Measurements from ENCODE around the gene TRPC4AP. TPM values are rescaled to one million over a fixed set of nuclear protein-coding genes. Genes with fewer than 3 reads are reported as not detected.

Gene TRPC4AP
- total RNA-seq, 2 experiments from 2014 or later = 31.9 to 38.8 TPM

DNA sequence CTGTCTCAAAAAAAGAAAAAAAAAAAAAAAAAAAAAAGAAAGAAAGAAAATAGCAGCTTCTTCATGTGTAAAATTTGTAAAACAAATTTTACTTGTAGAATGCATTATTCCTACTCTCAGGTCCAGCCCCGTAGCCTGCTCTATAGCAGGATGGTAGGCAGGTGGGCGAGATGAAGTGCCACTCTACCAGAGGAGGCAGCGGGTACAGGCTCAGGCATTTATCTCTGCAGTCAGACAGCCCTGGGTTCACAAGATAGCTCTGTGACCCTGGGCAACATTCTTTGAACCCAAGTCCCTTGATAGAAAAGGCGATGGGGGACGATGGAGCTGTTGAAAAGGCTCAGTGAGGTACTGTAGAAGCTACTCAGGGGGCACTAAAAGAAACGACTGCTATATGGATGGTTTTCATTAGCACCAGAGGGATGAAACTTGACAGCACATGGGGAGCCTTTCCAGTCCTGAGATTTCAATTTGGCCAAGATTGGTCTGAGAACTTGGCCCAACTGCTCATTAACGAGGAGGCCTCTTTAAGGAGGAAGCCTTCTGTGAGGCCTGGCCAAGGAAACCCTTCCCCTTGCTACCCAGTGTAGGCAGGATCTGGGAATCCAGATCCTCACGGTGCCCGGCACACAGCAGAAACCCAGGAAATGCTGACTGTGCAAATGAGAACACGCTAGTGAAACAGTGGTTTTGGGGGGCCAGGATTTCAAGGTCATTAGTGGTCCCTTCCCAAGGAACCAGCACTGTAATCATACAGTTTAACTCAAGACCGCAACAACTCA, 73.8 kb downstream of the TRPC4AP start:
- no peak for DNase-seq (ENCODE audit: low spot score)
- Histone ChIP-seq H3K9me2 (ENCODE audit: insufficient read depth, low read length) (no peaks in the 10 kb centered on the region), H3K9me3 (ENCODE audit: low read length) (no peaks in the 10 kb centered on the region), H3K27ac (ENCODE audit: low read depth, low read length, poor library complexity, severe bottlenecking) (no peak overlapping the region), H4K20me1 (ENCODE audit: insufficient read depth, low read length) (no peaks in the 10 kb centered on the region), H3K4me2 (ENCODE audit: low read length) (no peak overlapping the region), H3K36me3 (ENCODE audit: insufficient read depth, low read length) (peaks cover 60% of the 10 kb centered on the region), H3K4me3 (ENCODE audit: low read depth, low read length, poor library complexity, severe bottlenecking) (no peak overlapping the region), H3K79me2 (ENCODE audit: insufficient read depth, low read depth, low read length) (no peaks in the 10 kb centered on the region), H3K4me1 (ENCODE audit: insufficient read depth, low read length, poor library complexity, severe bottlenecking) (no peaks in the 10 kb centered on the region), H2AFZ (ENCODE audit: low read length) (no peak overlapping the region)
- no TSS peak for BruUV-seq (replicated peaks)
- intact Hi-C loops (cut with micrococcal nuclease; ENCODE audit: unreplicated experiment) = no loop called here
- POLR2A ChIA-PET = interaction anchor here (1.2 kb wide), 1 partner anchor 35 kb away, joined by 3 read pairs; no protein-coding TSS in a partner anchor
- TF ChIP-seq EZH2phosphoT487 (IDR thresholded peaks at IDR 0.05; ENCODE audit: borderline replicate concordance, low read depth, low read length) = no peak
- TF ChIP-seq, protein P1, sequence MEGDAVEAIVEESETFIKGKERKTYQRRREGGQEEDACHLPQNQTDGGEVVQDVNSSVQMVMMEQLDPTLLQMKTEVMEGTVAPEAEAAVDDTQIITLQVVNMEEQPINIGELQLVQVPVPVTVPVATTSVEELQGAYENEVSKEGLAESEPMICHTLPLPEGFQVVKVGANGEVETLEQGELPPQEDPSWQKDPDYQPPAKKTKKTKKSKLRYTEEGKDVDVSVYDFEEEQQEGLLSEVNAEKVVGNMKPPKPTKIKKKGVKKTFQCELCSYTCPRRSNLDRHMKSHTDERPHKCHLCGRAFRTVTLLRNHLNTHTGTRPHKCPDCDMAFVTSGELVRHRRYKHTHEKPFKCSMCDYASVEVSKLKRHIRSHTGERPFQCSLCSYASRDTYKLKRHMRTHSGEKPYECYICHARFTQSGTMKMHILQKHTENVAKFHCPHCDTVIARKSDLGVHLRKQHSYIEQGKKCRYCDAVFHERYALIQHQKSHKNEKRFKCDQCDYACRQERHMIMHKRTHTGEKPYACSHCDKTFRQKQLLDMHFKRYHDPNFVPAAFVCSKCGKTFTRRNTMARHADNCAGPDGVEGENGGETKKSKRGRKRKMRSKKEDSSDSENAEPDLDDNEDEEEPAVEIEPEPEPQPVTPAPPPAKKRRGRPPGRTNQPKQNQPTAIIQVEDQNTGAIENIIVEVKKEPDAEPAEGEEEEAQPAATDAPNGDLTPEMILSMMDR (conservative IDR thresholded peaks at IDR 0.05; ENCODE audit: low read length) = no peak
- CTCF ChIA-PET (ENCODE audit: unreplicated experiment) = no interaction called here

DNA sequence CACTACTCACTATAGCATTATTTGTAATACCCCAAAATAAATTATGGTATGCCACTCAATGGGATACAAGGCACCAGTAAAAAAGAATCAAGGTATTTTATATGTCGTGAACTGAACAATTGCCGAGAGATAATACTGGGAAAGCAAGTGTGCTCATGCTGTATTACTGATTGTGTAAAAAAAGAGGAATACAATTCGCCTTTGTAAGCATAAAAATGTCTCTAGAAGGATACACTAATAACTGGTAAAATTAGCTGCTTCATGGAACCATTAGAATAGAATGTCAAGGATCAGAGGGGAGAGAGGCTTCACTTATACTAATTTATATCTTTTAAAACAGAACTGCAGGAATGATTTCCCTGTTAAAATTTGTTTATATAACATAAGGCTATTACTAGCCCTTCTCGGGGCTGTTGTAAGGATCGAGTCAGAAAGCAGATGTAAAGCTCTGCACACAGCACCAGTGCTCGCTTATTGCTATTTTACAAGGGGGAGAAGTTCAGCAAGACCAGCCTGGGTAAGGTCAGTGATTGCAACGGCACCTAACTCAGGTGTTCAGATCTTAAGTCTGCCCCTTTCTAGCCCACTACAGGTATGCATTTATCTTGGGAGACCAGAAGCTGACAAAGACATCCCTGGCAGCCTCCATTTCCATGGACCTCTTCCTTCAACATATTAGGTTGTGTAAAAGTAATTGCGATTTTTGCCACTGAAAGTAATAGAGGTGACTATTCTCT, 75.3 kb downstream of the TRPC4AP start:
- CTCF ChIA-PET (ENCODE audit: unreplicated experiment) = no interaction called here
- no TSS peak for BruUV-seq (replicated peaks)
- H3K9me2 ChIP-seq (ENCODE audit: insufficient read depth, low read length) = no peaks in the 10 kb centered on the region
- H3K9me3 ChIP-seq (ENCODE audit: low read length) = no peaks in the 10 kb centered on the region
- POLR2A ChIA-PET = no interaction called here
- no peaks in the 10 kb centered on the region for H4K20me1 ChIP-seq (ENCODE audit: insufficient read depth, low read length)
- TF ChIP-seq, protein P1 (conservative IDR thresholded peaks at IDR 0.05; ENCODE audit: low read length) = no peak
- no peak for TF ChIP-seq EZH2phosphoT487 (IDR thresholded peaks at IDR 0.05; ENCODE audit: borderline replicate concordance, low read depth, low read length)
- H3K79me2 ChIP-seq (ENCODE audit: insufficient read depth, low read depth, low read length) = no peaks in the 10 kb centered on the region
- H2AFZ ChIP-seq (ENCODE audit: low read length) = no peak overlapping the region
- intact Hi-C loops (cut with micrococcal nuclease; ENCODE audit: unreplicated experiment) = no loop called here
- H3K27ac ChIP-seq (ENCODE audit: low read depth, low read length, poor library complexity, severe bottlenecking) = no peak overlapping the region
- no peak for DNase-seq (ENCODE audit: low spot score)
- peaks cover 68% of the 10 kb centered on the region for H3K36me3 ChIP-seq (ENCODE audit: insufficient read depth, low read length)
- no peak overlapping the region for H3K4me3 ChIP-seq (ENCODE audit: low read depth, low read length, poor library complexity, severe bottlenecking)
- no peaks in the 10 kb centered on the region for H3K4me1 ChIP-seq (ENCODE audit: insufficient read depth, low read length, poor library complexity, severe bottlenecking)
- no peak overlapping the region for H3K4me2 ChIP-seq (ENCODE audit: low read length)

DNA sequence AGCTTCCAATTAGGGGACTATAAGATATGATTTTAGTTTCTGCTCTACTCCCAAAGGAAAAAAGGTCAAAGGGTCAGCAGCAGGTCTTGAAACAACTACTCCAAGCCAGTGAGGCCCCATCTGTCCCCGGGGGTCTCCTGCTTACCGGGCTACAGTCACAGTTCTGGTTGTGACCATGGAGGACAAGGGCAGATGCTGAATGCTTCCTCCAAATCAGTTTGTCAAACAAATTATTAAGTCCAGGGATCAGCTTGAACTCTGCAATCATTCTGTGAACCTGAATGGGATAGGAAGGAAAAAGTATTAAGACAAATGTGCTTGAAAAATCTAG, 76.8 kb downstream of the TRPC4AP start:
- no peaks in the 10 kb centered on the region for H3K9me2 ChIP-seq (ENCODE audit: insufficient read depth, low read length)
- BruUV-seq (replicated peaks) = no TSS peak
- DNase-seq (ENCODE audit: low spot score) = no peak
- H3K27ac ChIP-seq (ENCODE audit: low read depth, low read length, poor library complexity, severe bottlenecking) = no peak overlapping the region
- no peak overlapping the region for H3K4me3 ChIP-seq (ENCODE audit: low read depth, low read length, poor library complexity, severe bottlenecking)
- H3K36me3 ChIP-seq (ENCODE audit: insufficient read depth, low read length) = peaks cover 78% of the 10 kb centered on the region
- H4K20me1 ChIP-seq (ENCODE audit: insufficient read depth, low read length) = no peaks in the 10 kb centered on the region
- H2AFZ ChIP-seq (ENCODE audit: low read length) = no peak overlapping the region
- POLR2A ChIA-PET = no interaction called here
- H3K4me1 ChIP-seq (ENCODE audit: insufficient read depth, low read length, poor library complexity, severe bottlenecking) = no peaks in the 10 kb centered on the region
- H3K9me3 ChIP-seq (ENCODE audit: low read length) = no peaks in the 10 kb centered on the region
- no peak for TF ChIP-seq EZH2phosphoT487 (IDR thresholded peaks at IDR 0.05; ENCODE audit: borderline replicate concordance, low read depth, low read length)
- TF ChIP-seq, protein P1 (conservative IDR thresholded peaks at IDR 0.05; ENCODE audit: low read length) = no peak
- H3K79me2 ChIP-seq (ENCODE audit: insufficient read depth, low read depth, low read length) = no peaks in the 10 kb centered on the region
- CTCF ChIA-PET (ENCODE audit: unreplicated experiment) = no interaction called here
- intact Hi-C loops (cut with micrococcal nuclease; ENCODE audit: unreplicated experiment) = no loop called here
- H3K4me2 ChIP-seq (ENCODE audit: low read length) = no peak overlapping the region

Data from OCI-LY7 (cell line).